GM19438 (cell line): Measurements from ENCODE around the gene LRRC1.
A peak's percentile ranks its signal among the peaks of the same experiment; 100 is the strongest.
"Not testable (repeated sequence)": the region's sequence is repeated elsewhere in the genome, so short reads cannot be mapped to it uniquely, and the experiment has no call there.

Experiments
- ATAC-seq: cut with Tn5 transposase; IDR thresholded peaks from one replicate; pipeline ENCODE4 v1.9.1; 2021; ENCODE audit warnings: low read depth; ENCODE audit not compliant: unreplicated experiment

Gene LRRC1

DNA sequence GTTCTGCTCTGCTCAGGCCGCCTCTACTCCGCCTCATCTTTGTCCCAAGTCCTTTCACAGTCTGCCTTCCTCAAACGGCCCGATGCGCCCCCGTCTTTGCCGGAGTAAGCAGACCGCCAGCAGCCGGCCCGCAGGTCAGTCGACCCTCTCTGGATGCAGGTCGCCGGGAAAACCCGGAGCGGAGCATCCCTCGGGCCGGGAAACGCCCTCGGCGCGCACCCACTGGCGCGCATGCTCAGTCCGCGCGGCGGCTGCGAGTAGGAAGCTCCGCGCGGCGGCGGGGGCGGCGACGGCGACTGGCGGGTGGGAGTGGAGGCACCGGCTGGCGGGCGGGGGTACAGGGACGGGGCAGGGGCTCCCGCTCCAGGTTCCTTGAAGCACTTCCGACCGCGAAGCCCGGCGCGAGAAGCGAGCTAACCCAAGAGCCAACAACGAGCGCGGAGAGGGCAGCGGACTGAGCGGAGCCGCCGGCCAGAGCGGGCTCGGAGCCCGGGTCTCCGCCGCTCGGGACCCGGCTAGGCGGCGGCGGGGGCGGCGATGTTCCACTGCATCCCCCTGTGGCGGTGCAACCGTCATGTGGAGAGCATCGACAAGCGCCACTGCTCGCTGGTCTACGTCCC is at the start of gene LRRC1:
TSS of gene LRRC1 (plus strand) at position 286 of the 620 bp plus-strand sequence. CDS start at position 538, 252 bp downstream.
- ATAC-seq, result peak; percentile 63

DNA sequence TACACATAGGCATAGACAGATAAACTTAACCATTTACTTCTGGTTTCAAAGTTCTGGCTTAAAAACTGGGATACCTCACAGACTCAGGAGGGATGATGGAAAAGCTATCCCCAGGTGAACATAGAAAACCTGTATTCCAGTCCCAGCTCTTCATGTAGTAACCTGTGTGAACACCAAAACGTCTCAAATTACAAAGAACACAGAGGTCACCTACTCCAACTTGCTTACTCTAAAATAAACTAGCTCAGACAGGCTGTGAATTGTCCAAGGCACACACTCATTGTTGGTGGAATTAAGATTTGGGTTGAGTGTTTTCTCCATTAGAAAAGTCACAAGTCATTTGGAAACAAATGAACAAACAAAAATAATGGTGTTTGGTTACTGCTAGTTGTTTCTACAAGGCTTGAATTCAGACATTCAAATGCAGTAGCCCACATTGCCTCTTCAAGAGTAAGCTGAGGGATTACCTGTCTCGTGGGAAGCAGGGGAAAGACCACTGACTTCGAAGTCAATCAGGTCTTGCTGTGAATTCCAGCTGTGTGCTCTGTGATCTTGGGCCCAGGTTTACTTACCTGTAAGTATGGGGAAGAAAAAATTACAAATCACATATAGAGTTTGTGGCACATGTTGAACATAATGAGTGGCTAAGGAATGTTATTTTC is 48.2 kb upstream of the LRRC1 start:
- no peak for ATAC-seq

DNA sequence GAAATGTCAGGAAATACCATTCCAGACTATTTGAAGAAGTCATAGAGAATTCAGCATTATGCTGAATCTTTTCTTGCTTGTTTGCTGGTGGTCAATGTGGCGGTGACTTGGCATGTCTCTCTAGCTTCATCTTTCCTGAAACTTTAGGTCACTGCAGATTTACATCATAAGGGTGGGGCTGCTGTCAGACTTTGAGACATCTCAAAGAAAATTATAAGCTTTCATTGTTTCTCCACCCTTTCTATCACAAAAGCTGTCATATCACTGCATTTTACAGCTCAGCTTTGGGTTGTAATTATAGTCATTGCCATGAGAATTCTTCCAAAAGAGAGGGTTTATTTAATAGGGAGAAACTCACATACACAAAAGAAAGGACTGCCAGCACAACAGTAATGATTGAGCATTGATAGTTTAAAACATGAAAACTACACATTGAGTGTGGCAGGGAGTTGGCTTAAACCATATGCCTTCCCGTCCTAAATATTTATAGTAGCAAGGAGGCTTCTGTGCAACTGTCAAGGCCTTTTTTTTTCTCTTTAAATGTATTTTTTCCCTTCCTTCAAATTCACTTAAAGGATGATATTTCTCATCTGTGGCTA is 44.7 kb upstream of the LRRC1 start:
- ATAC-seq, result no peak

DNA sequence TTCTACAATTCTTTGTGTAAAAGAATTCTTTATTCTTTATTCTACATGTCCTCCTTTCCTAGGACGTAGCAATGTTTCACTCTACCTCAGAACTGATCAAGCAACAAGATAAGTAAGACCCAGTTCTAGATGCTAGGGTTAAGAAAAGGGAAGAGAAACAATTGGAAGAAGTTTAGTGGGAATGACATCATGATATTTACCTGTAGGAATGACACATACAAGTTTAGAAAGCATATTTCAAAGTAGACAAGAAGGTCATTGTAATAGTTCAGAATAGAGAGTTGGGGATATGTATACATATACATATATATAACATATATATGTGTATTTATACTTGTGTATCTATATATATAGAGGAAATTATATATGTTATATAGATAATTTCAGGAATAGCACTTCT is 43.4 kb upstream of the LRRC1 start:
- ATAC-seq, result no peak

DNA sequence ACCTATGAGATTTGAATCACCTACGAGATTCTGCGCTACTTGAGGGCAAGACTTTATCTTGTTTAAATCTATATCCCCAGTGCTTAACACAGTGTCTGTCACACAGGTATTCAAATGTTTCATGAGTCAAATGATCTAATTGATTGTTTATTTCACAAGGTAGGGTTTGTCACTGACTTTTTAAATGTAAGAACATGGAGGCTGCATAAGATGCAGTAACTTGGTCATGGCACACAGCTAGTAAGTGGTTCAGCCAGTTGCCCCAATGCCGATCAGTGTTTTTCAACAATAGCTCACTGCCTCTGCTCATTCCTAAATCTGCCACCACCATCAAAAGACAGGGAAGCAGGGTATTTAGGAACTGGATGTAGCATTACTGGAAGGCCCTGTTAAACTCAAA is 42.4 kb upstream of the LRRC1 start:
- ATAC-seq, result no peak

DNA sequence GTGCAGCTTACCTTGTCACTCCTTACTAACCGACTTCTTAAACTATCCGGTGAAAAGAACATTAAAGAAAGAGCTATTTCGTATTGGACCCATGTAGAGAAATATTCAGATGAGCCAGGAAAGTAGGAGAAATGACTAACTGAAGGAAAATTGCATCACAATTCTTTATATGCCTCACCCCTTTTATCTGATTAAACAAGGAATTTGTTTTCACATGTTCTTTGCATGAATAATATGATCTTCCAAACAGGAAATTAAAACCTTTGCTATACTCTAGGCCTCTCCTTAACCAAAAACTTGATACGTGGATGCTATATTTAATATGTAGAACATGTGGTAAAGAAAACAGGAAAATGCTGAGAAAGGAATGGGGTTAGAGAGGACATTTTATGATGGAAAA is 41.9 kb upstream of the LRRC1 start:
- no peak for ATAC-seq

DNA sequence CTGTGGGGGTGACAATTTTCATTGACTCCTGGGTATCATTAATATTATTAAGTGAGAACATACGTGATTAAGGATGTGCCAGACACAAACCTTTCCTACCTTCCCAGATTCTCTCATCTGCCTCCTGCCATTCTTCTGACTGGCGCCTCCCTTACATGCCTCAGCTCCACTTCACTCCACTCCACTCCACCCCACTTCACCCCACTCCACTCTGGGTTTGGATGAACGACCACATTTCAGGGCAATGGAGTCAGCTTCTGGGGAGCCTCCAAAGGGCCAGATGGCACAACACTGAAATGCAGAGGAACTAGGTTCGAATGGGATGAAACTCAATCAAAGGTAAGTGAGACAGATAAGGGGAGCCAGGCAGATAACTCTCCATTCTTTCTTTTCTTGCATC is 40.5 kb upstream of the LRRC1 start:
- no peak for ATAC-seq

DNA sequence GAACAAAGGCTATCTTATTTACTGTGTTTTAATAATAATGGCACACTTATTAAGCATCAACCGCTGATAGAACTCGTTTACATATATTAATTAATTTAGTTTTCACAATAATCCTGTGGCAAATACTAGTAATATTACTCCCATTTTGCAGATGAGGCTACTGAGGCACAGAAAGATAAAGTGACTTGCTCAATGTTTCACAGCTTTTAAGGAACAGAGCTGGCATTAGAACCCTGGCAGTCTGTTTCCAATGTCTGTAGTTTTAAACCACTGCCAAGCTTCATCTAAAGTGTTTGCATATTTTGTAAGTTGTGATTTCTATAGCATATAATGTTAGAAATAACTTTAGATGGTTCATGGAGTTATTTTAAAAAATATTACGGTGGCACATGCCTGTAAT is 38.4 kb upstream of the LRRC1 start:
- no peak for ATAC-seq

DNA sequence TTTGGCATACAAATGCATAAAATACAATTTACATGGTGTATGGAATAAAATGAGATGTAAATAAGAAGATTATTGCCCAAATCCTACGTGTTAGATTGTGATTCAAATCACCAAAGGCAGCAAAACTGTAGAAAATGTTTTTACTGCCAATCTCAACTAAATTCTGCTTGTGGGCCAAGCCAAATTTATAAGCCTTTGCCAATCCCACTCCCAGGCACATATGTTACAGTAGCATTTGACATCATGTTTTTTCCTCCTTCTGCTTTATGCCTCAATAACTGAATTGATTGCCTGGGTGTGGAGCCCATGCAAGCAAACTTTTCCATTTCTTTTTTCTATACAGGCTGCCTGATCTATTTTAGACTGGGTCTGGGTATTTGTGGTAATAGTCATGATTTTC is 36.3 kb upstream of the LRRC1 start:
- ATAC-seq, result no peak

DNA sequence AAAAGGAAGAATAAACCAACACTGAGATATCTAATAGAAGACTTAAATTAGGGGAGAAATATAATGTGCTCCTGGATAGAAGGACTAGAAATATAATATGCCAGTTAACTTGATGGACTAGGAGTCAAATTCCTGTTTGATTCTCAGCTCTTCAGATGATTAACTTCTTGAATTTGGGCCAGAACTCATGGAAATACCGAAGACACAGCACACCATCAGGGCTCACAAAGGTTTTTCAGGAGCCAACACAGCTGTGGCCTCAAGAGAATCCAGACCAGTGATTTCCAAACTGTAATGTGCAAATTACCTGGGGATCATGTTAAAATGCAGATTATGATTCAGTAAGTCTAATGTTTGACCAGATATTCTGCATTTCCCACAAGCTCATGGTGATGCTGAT is 33.8 kb upstream of the LRRC1 start:
- no peak for ATAC-seq

DNA sequence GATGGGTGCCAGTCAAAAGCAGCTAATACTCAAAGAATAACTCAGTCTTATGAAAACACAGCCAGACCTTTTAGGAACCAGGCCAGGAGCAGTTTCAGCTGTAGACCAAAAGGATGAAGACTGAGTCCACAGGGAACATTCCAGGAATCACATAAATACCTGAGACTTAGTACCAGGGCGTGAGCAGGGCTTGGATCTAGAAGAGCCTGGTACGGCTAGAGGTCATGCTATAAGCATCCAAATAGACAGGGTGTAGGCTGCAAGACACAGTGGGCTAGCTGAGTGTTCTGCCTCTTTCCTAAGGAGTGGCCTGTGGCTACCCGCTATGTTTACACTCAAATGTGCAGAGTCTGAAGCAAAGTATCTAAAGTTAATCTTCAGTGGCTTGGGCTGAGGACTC is 29.5 kb upstream of the LRRC1 start:
- no peak for ATAC-seq

DNA sequence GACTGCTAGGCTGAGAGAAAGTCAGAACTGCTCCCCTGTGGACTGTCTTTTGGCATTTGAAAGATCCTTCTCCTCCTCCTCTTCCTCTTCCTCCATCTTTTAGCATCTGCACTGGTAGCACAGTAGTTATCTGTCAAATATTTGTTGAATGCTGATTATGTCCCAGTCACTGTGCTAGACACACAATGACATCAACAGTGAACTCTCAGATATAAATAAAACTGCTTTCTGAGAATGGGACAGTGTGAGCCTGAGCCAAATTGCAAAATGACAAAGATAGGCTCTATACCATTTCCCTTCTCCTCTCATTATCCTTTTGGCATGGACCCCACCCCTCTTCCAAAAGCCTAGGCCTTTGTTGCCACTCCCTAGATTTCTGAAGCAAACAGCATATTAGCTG is 27.9 kb upstream of the LRRC1 start:
- no peak for ATAC-seq

DNA sequence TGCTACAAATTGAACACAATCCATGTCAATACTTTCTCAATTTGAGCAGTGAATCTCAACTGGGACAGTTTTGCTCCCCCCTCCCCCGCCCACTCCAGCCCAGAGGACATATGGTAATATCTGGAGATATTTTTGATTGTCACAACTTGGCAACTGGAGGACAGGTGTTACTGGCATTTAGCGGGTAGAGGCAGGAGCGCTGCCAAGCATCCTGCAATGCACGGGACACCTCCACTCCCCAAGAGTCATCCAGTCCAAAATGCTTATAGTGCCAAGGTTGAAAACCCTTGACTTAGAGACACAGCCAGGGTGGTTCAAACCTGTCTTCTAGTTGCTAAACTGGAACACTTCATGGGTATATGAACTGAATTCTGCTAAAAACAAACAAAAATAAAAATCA is 26.9 kb upstream of the LRRC1 start:
- ATAC-seq, result no peak

DNA sequence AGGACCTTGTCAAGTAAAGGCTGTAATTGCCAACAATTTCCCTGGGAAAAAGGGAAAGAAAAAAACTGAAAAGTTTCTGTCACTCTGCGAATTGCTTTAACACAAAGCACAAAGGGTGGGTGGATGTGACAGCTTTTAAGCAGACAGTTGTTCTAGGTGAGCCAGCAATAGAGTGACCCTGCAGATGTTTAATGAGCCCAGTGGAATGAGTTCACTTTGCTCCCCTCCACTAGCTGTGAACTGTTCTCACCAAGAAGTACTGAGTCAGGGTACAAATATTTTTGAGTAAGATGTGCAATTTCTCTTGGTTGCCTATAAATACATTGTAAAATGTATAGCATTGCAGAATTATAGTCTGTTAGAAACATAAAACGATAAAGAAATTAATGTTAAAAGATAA is 26.2 kb upstream of the LRRC1 start:
- ATAC-seq, result no peak

DNA sequence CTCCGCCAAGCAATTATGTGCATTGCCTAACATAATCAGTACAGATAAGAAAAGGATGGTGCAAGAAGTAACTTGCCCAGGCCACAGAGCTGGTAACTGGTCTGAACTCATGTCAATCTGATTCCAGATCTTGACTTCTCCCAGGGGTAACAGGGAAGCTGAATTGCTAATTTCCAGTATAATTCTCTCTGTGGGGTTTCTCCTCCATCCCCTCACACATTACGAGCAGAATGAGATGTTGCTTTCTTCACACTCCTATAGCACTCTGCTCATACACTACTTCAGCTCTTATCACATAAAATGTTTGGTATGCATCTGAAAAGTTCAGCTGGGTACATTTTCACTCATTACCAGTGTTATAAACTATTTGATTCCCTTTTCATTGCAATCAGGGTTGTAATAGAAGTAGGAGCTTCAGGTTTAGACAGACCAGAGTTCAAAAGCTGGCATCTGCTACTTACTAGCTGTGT is 24.0 kb upstream of the LRRC1 start:
- ATAC-seq, result no peak

DNA sequence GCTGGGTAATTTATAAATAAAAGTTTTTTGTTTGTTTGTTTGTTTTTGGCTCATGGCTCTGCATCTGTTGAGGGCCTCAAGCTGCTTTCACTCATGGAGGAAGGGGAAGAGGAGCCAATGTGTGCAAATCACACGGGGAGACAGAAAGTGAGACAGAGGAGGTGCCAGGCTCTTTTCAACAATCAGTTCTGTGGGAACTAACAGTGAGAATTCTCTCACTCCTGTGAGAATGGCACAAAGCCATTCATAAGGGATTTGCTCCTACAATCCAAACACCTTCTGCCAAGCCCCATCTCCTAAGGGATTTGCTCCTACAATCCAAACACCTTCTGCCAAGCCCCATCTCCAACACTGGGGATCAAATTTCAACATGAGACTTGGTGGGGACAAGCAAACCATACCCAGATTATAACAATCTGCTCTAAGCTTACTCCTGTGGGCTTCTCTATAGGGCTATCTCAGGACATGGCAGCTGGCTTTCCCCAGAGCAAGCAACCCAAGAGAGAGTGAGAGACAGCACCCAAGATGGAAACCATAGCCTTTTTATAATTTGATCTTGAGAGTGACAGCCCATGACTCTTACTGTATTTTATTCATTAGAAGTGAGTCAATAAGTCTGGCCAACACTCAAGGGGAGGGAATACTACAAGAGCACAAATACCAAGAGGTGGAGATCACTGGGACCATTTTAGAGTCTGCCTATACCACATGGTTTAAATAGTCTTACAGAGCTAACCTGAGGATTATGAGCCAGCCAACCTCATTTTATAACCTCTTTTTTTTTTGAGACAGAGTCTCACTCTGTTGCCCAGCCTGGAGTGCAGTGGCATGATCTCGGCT is 22.8 kb upstream of the LRRC1 start:
- no peak for ATAC-seq

DNA sequence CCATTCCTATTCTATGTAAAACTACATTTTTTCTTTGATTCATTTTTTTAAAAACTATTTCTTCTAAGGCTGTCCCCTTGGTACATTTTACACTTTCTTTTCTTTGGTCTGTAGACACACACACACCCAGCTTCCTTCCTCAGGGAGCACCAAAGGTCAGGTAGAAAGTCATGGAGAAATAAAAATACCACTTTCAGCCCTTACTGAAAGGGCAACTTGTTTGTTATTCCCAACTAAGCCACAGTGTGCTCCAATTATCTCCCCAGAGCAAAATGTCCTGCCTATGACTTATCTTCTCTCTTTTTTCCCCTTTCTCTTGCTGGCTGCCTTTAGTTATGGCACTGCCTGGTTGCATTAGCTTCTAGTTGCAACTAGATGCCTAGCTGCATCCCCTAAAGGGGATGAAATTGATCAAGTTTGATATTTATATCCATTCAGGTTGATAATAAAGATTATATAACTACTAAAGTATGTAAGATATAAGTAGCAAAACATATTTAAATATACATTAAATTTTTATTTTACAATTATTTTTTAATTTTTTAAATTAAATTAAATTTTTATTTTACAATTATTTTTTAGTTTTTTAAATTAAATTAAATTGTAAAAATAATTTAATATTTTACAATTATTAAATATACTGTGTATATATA is 21.6 kb upstream of the LRRC1 start:
- ATAC-seq, result no peak

DNA sequence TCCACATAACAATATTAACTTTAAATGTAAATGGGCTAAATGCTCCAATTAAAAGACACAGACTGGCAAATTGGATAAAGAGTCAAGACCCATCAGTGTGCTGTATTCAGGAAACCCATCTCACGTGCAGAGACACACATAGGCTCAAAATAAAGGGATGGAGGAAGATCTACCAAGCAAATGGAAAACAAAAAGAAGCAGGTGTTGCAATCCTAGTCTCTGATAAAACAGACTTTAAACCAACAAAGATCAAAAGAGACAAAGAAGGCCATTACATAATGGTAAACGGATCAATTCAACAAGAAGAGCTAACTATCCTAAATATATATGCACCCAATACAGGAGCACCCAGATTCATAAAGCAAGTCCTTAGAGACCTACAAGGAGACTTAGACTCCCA is 18.7 kb upstream of the LRRC1 start:
- not testable (repeated sequence) for ATAC-seq

DNA sequence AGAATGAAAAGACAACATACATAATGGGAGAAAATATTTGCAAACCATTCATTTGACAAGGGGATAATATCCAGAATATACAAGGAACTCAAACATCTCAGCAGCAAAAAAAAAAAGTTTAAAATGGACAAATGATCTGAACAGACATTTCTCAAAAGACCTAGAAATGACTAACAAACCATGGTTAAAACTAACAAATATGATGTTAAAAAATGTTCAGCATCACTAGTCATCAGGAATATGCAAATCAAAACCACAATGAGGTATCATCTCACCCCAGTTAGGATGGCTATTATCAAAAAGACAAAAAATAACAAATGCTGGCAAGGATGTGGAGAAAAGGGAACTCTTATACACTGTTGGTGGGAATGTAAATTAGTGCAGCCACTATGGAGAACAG is 9.8 kb upstream of the LRRC1 start:
- not testable (repeated sequence) for ATAC-seq

DNA sequence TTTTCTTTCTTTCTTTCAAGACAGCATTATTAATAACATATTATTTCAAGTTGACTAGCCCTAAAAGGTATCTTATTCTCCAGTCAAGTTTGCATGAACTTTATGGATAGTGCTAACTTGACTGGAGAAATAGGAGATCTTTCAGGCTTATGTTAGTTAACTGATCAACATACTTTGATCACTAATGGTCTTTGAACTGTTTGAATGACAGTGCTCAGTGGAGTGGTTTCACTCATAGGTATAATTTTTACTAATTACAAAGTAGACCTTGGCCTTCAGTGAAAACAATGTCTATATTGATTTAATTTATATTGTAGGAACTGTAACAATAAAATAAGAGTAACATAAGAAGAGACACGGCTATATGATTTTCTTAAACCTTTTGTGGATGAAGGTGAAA is 8.0 kb upstream of the LRRC1 start:
- no peak for ATAC-seq

DNA sequence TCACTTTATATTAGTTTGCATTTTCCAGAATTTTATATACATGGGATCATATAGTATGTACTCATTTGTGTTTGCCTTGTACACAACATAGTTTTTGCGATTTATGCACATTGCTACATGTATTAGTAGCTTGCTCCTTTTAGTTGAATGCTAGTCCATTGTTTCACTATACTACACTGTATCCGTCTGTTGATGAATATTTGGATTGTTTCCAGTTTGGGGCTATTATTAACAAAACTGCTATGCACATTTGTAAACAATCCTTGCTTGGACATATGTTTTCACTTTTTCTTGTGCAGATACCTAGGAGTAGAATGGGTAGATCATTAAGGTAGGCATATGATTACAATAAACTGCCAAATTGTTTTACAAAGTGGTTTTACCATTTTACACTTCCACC is 3.9 kb upstream of the LRRC1 start:
- no peak for ATAC-seq
